Neural progenitor cell (in vitro differentiated cells): ENCODE measurements around the gene PNPLA5.

Experiments used
- CTCF ChIP-seq: fragments of 200-600 bp; sonication (generic); IDR thresholded peaks from 2 replicates; pipeline ENCODE4 v1.5.1; 2017; ENCODE audit warnings: antibody characterized with exemption, mild to moderate bottlenecking
- EZH2 ChIP-seq: fragments of 200-600 bp; sonication (generic); IDR thresholded peaks from 2 replicates; pipeline ENCODE4 v1.6.1; 2017; ENCODE audit warnings: antibody characterized with exemption, mild to moderate bottlenecking, moderate library complexity

- TF ChIP-seq EZH2 (no peak), CTCF (no peak)
Measured at GRCh38 chr22:43928908-43929307, 37.1 kb upstream of the PNPLA5 start.
